ENCODE results near the gene TRPV4. TPM values are rescaled to one million over a fixed set of nuclear protein-coding genes. Genes with fewer than 3 reads are reported as not detected.

Gene TRPV4
- total RNA-seq, 4 donors from 2014 or later = not detected

- in situ Hi-C loops (cut with MboI; ENCODE audit: low sequenced_read_pairs in 4 of 4) (no loop called here), intact Hi-C loops (cut with DNase I; ENCODE audit: low total_unique reads) (no loop called here)
- no peaks in the 10 kb centered on the region for H3K9me3 ChIP-seq
- TF ChIP-seq CTCF (IDR thresholded peaks at IDR 0.05 in 4 of 5, conservative IDR thresholded peaks at IDR 0.05 in 1 of 5) (no peak), POLR2A (IDR thresholded peaks at IDR 0.05) (no peak)
- no peaks in the 10 kb centered on the region for H3K36me3 ChIP-seq
- no peaks in the 10 kb centered on the region for H3K4me1 ChIP-seq
- no peaks in the 10 kb centered on the region for H3K27me3 ChIP-seq
- H3K27ac ChIP-seq = no peak overlapping the region
- no peak overlapping the region for H3K4me3 ChIP-seq
- ATAC-seq (no peak), DNase-seq (no peak)
Observed at GRCh38 chr12:109783965-109784244, 49.3 kb downstream of the TRPV4 start.

GRCh38 chr12:109783135-109783964, 49.8 kb downstream of the TRPV4 start:
- Histone ChIP-seq H3K4me1 (no peaks in the 10 kb centered on the region), H3K36me3 (no peaks in the 10 kb centered on the region), H3K9me3 (no peaks in the 10 kb centered on the region), H3K27ac (no peak overlapping the region), H3K4me3 (no peak overlapping the region), H3K27me3 (no peaks in the 10 kb centered on the region)
- no peak for TF ChIP-seq POLR2A (IDR thresholded peaks at IDR 0.05)
- no peak for TF ChIP-seq CTCF (IDR thresholded peaks at IDR 0.05 in 4 of 5, conservative IDR thresholded peaks at IDR 0.05 in 1 of 5)
- no peak for ATAC-seq
- no peak for DNase-seq
- intact Hi-C loops (cut with DNase I; ENCODE audit: low total_unique reads) (no loop called here), in situ Hi-C loops (cut with MboI; ENCODE audit: low sequenced_read_pairs in 4 of 4) (no loop called here)

- H3K27ac ChIP-seq = no peak overlapping the region
- in situ Hi-C loops (cut with MboI; ENCODE audit: low sequenced_read_pairs in 4 of 4) = no loop called here
- H3K4me1 ChIP-seq = no peaks in the 10 kb centered on the region
- ATAC-seq = no peak
- H3K36me3 ChIP-seq = no peaks in the 10 kb centered on the region
- TF ChIP-seq POLR2A (IDR thresholded peaks at IDR 0.05) (no peak), CTCF (IDR thresholded peaks at IDR 0.05 in 4 of 5, conservative IDR thresholded peaks at IDR 0.05 in 1 of 5) (no peak)
- intact Hi-C loops (cut with DNase I; ENCODE audit: low total_unique reads) = no loop called here
- no peaks in the 10 kb centered on the region for H3K27me3 ChIP-seq
- no peak overlapping the region for H3K4me3 ChIP-seq
- H3K9me3 ChIP-seq = no peaks in the 10 kb centered on the region
- DNase-seq = no peak
Observed at GRCh38 chr12:109782326-109782703, 50.9 kb downstream of the TRPV4 start.

GRCh38 chr12:109781668-109782325, 51.4 kb downstream of the TRPV4 start:
- H3K36me3 ChIP-seq = no peaks in the 10 kb centered on the region
- no peaks in the 10 kb centered on the region for H3K4me1 ChIP-seq
- no peaks in the 10 kb centered on the region for H3K27me3 ChIP-seq
- ATAC-seq = no peak
- H3K4me3 ChIP-seq = no peak overlapping the region
- H3K27ac ChIP-seq = no peak overlapping the region
- in situ Hi-C loops (cut with MboI; ENCODE audit: low sequenced_read_pairs in 4 of 4) (no loop called here), intact Hi-C loops (cut with DNase I; ENCODE audit: low total_unique reads) (no loop called here)
- H3K9me3 ChIP-seq = no peaks in the 10 kb centered on the region
- TF ChIP-seq POLR2A (IDR thresholded peaks at IDR 0.05) = no peak
- no peak for TF ChIP-seq CTCF (IDR thresholded peaks at IDR 0.05 in 4 of 5, conservative IDR thresholded peaks at IDR 0.05 in 1 of 5)
- no peak for DNase-seq
